Neural crest cell (in vitro differentiated cells): ENCODE results near the gene PGK1. TPM values are rescaled to one million over a fixed set of nuclear protein-coding genes. Genes with fewer than 3 reads are reported as not detected.
"Not testable (repeated sequence)": the region's sequence is repeated elsewhere in the genome, so short reads cannot be mapped to it uniquely, and the experiment has no call there.

Experiments used
- DNase-seq: peaks from one replicate; pipeline ENCODE4 v3.0.0; 2021; ENCODE audit warnings: low read depth, mixed read lengths, low spot score
- H3K27ac Mint-ChIP-seq: one replicate; pipeline ENCODE4 v1.8.0; 2021; ENCODE audit warnings: mild to moderate bottlenecking, mixed read lengths; ENCODE audit not compliant: unreplicated experiment
- H3K27me3 Mint-ChIP-seq: 2 replicates; pipeline ENCODE4 v1.8.0; 2021; ENCODE audit warnings: low read depth, mild to moderate bottlenecking, mixed read lengths
- H3K36me3 Mint-ChIP-seq: 2 replicates; pipeline ENCODE4 v1.8.0; 2021; ENCODE audit warnings: low read depth, mild to moderate bottlenecking, mixed read lengths
- H3K4me1 Mint-ChIP-seq: 2 replicates; pipeline ENCODE4 v1.8.0; 2021; ENCODE audit warnings: mixed read lengths
- H3K4me3 Mint-ChIP-seq: one replicate; pipeline ENCODE4 v1.8.0; 2021; ENCODE audit warnings: mild to moderate bottlenecking, mixed read lengths
- H3K9me3 Mint-ChIP-seq: 2 replicates; pipeline ENCODE4 v1.8.0; 2021; ENCODE audit warnings: mixed read lengths
- long read RNA-seq: library from polyadenylated mRNA; unstranded; transcript quantifications from one replicate; pipeline ENCODE4 v2.0.0, GENCODE V29; 2020
- total RNA-seq: library from RNA; stranded (reverse); gene quantifications from 2 replicates; pipeline ENCODE4 v1.2.1, GENCODE V29; 2021
- TF ChIP-seq, protein P1 (sequence below): fragments of 200-600 bp; sonication (generic); conservative IDR thresholded peaks from 2 replicates; pipeline ENCODE4 v1.5.0; 2021; ENCODE audit warnings: antibody characterized with exemption, mild to moderate bottlenecking

Gene PGK1
- 219 and 236 TPM in 2 replicates for total RNA-seq
- long read RNA-seq, full-length matches to known transcripts = 1,902 of 1,959 reads
- long read RNA-seq, partial matches to known transcripts = 16 of 1,959 reads
- long read RNA-seq, other reads (novel, unspliced or antisense) = 41 of 1,959 reads

DNA sequence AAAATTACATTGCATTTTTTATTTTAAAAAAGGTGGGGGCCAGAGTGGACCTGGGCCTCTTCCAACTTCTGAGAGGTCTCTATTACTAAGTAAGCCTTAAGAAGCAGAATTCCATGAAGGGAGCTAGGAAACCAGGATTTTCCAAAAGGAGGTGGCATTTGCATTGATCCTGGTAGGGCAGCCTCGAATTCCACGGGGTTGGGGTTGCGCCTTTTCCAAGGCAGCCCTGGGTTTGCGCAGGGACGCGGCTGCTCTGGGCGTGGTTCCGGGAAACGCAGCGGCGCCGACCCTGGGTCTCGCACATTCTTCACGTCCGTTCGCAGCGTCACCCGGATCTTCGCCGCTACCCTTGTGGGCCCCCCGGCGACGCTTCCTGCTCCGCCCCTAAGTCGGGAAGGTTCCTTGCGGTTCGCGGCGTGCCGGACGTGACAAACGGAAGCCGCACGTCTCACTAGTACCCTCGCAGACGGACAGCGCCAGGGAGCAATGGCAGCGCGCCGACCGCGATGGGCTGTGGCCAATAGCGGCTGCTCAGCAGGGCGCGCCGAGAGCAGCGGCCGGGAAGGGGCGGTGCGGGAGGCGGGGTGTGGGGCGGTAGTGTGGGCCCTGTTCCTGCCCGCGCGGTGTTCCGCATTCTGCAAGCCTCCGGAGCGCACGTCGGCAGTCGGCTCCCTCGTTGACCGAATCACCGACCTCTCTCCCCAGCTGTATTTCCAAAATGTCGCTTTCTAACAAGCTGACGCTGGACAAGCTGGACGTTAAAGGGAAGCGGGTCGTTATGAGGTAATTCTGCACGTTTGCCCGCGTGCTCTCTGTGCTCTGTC lies at the start of gene PGK1:
Gene PGK1, plus strand, starts transcription at position 626 of the 824 bp plus-strand sequence. Its CDS starts 93 bp downstream, at position 719.
- Mint-ChIP-seq H3K4me3 (peak within 1 kb of the TSS; percentile 94), H3K27ac (peak within 1 kb of the TSS; percentile 93), H3K27me3 (no peaks in the 10 kb centered on the region), H3K4me1 (peaks cover 25% of the 10 kb centered on the region), H3K36me3 (peaks cover 5% of the 10 kb centered on the region), H3K9me3 (peaks cover 7% of the 10 kb centered on the region)
- peak; percentile 67 for DNase-seq
- TF ChIP-seq, protein P1, sequence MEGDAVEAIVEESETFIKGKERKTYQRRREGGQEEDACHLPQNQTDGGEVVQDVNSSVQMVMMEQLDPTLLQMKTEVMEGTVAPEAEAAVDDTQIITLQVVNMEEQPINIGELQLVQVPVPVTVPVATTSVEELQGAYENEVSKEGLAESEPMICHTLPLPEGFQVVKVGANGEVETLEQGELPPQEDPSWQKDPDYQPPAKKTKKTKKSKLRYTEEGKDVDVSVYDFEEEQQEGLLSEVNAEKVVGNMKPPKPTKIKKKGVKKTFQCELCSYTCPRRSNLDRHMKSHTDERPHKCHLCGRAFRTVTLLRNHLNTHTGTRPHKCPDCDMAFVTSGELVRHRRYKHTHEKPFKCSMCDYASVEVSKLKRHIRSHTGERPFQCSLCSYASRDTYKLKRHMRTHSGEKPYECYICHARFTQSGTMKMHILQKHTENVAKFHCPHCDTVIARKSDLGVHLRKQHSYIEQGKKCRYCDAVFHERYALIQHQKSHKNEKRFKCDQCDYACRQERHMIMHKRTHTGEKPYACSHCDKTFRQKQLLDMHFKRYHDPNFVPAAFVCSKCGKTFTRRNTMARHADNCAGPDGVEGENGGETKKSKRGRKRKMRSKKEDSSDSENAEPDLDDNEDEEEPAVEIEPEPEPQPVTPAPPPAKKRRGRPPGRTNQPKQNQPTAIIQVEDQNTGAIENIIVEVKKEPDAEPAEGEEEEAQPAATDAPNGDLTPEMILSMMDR = no peak

DNA sequence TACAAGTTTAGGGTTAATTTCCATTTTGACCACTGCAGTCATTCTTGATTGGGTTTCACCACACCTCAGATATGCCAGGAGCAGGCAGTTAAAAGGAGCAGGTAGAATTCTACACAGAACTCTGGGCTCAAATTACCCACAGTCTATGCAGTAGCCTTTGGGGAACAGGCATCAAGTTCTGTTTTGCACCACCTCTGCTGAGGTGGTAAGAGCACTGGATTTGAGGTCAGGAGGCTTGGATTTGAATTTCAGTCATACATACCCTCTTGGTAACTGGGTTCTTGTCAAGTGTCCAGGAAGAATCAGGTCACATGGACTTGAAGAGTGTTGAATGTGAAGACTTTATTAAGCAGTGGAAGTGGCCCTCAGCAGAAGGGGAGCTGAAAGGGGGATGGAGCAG lies 40.4 kb upstream of the PGK1 start:
- H3K9me3 Mint-ChIP-seq = peaks cover 4% of the 10 kb centered on the region
- DNase-seq = no peak
- no peak overlapping the region for H3K4me3 Mint-ChIP-seq
- H3K4me1 Mint-ChIP-seq = no peaks in the 10 kb centered on the region
- TF ChIP-seq, protein P1 = no peak
- H3K36me3 Mint-ChIP-seq = no peaks in the 10 kb centered on the region
- H3K27me3 Mint-ChIP-seq = no peaks in the 10 kb centered on the region
- H3K27ac Mint-ChIP-seq = no peak overlapping the region

DNA sequence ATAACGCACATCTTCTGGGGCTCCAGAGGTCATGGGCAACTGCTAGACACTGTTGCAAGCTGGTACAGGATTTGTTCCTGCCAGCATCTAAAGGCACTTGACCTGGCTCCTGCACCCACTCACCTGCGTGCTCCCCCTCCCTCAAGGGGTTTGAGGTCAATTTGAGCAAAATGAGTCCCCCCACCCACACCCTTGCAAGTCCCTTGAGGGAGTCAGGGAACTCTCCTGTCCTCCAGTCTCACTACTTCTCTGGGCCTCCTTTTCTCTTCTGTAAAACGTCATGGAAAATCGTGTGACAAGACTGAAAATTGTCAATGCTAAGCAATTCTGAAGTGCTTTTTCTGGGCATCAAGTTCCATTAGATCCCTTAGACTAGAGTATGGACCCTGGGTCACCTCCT lies 39.9 kb upstream of the PGK1 start:
- Mint-ChIP-seq H3K27me3 (no peaks in the 10 kb centered on the region), H3K9me3 (peaks cover 4% of the 10 kb centered on the region), H3K4me1 (no peaks in the 10 kb centered on the region), H3K27ac (no peak overlapping the region), H3K36me3 (no peaks in the 10 kb centered on the region), H3K4me3 (no peak overlapping the region)
- no peak for DNase-seq
- TF ChIP-seq, protein P1 = no peak

DNA sequence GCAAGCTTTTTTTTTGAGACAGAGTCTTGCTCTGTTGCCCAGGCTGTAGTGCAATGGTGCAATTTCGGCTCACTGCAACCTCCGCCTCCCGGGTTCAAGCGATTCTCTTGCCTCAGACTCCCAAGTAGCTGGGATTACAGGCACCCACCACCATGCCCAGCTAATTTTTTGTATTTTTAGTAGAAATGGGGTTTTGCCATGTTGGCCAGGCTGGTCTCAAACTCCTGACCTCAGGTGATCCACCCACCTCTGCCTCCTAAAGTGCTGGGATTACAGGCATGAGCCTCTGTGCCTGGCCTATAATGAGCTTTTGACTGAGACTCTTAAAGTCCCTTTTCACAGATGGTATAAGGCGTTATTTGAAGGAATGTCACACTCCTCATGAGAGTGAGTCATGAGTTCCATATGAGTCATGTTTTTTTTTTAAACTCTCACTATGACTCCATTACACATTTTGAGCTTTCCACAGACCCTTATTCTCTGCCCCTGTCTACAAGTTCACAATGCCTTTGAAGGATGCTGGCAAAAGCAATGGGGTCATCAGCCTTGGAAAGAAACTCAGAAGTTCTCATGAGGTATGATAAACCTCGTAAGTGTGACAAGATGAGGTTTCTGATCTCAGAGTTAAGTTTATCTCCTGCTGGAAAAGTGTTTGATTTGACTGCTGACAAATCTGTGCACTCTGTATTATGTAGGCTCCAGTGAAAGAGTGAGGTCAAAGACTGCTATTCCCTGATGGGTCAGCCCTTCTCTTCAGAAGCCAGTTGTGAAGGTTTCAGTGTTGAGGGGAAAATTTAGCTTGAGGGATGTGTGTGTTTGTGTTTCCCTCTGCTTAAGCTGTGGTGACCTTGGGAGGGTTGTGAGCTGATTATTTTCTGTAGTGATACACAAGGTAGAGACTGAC lies 39.1 kb upstream of the PGK1 start:
- H3K36me3 Mint-ChIP-seq, H3K27ac Mint-ChIP-seq, H3K9me3 Mint-ChIP-seq, H3K27me3 Mint-ChIP-seq, H3K4me3 Mint-ChIP-seq, DNase-seq, H3K4me1 Mint-ChIP-seq: not testable (repeated sequence)

DNA sequence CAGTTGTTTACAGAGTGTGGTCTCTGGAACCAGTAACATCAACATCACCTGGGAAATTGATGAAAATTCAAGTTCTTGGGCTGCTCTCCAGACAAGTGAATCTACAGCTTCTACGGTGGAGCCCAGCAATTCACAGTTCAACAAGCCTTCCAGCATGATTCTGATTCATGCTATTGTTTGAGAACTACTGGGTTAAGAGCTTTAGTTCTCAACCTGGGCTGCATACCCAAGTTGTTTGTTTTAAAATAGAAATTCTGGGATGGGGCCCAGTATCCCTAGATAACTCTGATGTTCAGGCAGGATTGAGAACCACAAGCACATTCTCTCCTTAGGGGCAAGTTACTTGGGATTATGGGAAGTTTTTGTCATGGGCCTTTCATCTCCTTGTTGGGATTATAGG lies 37.9 kb upstream of the PGK1 start:
- no peaks in the 10 kb centered on the region for H3K36me3 Mint-ChIP-seq

More for the DNA sequence above, 37.9 kb upstream of the PGK1 start:
- DNase-seq = no peak
- Mint-ChIP-seq H3K4me1 (no peaks in the 10 kb centered on the region), H3K27ac (no peak overlapping the region), H3K4me3 (no peak overlapping the region), H3K27me3 (no peaks in the 10 kb centered on the region), H3K9me3 (peaks cover 4% of the 10 kb centered on the region)
- TF ChIP-seq, protein P1 = no peak
